ENCODE data around the gene LCN6.
"Not testable (repeated sequence)": the region's sequence is repeated elsewhere in the genome, so short reads cannot be mapped to it uniquely, and the experiment has no call there.

The LCN6 gene, protein sequence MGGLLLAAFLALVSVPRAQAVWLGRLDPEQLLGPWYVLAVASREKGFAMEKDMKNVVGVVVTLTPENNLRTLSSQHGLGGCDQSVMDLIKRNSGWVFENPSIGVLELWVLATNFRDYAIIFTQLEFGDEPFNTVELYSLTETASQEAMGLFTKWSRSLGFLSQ

DNA sequence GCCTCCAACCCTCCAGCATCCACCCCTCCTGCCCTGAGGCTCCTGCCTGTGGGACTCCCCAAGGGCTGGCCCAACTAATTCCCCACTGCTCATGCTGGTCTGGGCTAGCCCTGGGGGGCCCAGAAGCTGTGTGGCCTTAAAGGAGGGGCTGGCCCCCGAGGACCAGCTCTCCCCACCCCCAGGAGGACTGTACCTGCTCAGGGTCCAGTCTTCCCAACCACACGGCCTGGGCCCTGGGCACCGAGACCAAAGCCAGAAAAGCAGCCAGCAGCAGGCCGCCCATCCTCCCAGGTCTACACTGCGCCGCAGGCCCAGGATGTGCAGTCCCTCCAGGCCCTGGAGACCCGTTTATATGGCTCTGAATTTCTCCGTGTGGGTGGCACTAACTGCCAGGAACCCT, at the start of gene LCN6:
Gene LCN6 (minus strand): TSS at position 325 of the 400 bp plus-strand sequence. CDS start 42 bp downstream, at position 283.
- no peak for DNase-seq

DNA sequence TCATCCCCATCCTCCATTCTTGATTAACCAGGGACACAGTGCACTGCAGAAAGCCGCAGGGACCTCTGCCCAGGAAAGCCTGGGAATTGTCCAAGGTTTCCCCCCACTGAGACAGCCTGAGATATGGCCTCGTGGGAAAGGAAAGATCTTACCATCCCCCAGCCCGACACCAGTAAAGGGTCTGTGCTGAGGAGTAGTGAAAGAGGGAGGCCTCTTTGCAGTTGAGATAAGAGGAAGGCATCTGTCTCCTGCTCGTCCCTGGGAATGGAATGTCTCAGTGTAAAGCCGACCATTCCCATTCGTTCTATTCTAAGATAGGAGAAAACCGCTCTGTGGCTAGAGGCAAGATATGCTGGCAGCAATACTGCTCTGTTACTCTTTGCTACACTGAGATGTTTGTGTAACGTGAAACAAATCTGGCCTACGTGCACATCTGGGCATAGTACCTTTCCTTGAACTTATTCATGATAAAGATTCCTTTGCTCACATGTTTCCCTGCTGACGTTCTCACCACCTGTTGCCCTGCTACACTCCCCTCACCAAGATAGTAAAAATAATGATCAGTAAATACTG, 48.5 kb upstream of the LCN6 start:
- not testable (repeated sequence) for DNase-seq

DNA sequence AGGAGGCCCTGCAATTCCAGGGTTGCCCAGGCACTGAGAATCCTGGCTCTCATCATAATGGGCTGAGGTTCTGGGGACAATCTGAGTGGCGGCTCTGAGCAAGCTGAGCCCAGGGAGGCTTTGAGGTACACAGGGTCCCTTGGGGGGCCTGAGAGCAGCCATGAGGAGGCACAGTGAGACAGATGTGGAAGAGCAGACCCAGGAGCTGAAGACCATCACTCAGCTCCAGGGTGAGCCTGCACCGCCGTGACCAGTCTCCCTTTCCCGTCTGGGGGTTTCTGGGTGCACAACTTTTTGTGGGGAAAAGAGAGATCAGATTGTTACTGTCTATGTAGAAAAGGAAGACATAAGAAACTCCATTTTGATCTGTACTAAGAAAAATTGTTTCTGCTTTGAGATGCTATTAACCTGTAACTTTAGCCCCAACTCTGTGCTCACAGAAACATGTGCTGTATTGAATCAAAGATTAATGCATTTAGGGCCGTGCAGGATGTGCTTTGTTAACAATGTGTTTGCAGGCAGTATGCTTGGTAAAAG, 48.0 kb upstream of the LCN6 start, which contains the start of gene CCDC183:
Gene CCDC183 (plus strand): TSS at position 101 of the 537 bp plus-strand sequence. CDS start 60 bp downstream, at position 161.
- DNase-seq: no peak

DNA sequence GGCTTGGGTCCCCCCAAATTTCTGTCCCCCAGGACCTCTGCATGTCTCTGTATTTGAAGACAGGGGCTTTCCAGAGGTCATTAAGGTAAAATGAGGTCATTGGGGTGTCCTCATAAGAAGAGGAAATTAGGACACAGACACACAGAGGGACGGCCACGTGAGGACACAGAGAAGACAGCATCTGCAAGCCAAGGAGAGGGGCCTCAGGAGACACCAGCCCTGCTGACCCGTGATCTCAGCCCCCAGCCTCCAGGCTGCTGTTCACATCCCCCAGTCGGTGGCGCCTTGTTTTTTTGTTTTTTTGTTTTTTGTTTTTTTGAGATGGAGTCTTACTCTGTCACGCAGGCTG, 46.6 kb upstream of the LCN6 start:
- DNase-seq: no peak

DNA sequence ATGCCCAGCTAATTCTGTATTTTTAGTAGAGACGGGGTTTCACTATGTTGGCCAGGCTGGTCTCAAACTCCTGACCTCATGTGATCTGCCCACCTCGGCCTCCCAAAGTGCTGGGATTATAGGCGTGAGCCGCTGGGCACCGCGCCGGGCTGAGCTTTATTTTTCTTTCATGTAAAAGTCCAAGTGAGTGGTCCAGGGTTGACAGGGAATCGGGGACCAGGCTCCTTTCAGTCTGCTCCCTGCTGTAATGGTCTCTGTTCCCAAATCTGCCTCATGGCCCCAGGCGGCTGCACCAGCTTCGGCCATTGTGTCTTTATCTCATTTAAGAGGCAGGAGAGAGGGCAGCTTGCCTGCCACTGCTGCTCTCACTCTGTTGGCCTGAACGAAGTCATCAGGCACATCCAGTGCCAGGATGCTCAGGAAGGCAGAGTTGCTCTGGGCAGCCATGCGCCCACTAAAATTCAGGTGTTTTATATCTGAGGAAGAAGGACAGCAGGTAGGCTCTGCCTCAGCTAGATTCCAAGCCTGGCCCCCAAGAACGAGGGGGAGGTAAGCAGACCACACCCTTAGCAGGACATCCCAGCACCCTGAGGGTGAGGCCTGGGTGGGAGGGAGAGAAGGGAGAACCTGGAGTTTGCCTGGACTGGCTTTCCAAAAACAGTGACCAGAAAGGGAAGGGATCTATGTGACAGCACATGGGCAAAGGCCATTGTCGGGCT, 46.1 kb upstream of the LCN6 start:
- DNase-seq: no peak

DNA sequence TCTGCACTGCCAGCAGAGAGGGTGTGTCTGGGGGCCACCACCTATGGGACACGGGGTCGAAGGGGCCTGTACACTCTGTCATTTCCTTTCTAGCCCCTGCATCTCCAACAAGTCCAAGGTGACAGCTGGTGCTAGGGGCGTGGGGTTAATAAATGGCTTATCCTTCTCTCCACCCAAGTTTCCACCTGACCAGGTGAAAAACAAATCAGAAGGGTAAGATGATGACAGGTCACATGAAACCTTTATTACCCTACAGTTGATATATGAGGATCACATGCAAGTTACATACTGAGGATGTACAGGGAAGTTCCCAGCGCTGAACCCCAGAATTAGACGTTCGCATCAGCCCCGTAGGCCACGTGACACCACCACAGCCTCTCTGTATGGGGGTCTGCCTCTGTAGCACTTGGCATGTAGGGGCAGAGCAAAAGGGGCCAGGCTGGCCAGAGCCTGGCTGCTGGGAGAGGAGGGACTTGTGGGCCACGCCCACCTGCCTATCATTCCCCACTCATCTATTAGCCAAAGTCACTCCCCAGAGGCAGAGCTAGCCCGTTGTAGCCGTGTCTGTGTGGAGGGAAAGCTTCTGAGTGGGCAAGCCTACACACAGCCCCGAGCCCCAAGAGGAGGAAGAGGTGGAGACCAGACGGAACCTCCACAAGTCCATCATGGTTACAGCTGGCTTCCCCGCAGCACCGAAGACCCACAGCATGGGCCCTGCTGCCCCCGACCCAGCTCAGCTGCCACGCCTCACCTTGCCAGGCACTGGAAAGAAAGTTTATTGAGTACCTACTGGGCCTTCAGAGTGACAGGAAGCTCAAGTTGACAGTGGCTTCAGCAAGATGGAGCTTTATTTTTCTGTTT, 45.0 kb upstream of the LCN6 start:
- DNase-seq: no peak

DNA sequence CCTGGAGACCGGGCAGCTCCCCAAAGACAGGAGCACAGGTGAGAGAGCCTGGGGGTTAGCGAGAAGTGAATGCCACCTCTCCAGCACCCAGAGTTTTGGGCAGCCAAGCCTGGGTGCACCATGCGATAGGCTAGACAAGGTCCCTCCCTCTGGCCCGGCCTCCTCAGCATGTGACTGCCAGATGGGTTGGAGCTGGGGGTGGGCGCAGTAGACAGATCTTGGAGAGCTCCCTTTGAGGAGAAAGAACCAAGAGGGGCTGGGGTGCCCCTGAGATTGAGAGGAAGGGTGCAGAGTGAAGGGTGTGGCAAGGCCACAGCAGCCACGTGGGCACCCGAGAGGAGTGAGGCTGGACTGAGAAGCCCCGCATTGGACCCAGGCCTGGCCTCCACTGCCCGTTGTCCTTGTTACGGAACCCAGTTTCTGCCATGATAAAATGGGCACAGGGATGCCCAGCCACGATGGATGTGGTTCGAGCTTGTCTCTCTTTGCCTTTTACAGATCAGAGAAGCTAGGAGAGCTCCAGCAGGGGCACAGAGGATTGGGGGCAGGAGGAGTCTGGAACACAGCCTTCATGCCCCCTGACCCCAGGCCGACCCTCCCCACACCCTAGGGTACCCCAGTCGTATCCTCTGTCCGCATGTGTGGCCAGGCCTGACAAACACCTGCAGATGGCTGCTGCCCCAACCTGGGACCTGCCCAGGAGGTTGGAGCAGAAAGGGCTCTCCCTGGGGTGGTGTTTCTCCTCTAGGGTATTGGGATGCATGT, 44.2 kb upstream of the LCN6 start:
- DNase-seq: no peak

DNA sequence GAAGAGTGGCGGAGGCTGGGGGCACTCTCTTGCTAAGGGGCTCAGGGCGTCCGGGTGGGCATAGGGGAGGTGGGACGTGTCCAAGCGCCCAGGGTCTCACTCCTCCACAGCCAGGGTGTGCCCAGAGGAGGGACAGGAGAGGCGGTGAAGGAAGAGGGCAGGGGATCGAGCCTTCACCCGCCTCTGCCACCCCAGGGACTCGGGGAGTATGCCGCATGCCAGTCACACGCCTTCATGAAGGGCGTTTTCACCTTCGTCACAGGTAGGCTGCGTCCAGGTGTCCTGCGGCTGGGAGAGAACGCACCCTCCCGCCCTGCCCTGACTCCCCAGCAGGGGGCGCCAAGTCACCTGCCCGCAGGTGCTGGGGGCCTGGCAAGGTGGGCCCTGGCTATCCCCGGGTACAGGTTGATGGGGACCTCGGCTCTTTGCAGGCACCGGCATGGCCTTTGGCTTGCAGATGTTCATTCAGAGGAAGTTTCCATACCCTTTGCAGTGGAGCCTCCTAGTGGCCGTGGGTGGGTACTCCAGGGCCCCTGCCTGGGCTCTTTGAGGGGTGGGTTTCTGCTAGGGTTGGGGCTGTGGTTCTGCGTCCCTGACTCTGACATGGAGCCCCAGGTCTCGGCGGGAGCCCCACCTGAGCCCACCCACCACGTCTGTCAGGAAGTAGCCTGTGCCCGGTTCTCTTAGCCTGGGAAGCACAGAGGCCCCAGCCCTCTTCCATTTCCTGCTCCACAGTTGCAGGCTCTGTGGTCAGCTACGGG, 43.4 kb upstream of the LCN6 start:
- DNase-seq: peak; percentile 72

DNA sequence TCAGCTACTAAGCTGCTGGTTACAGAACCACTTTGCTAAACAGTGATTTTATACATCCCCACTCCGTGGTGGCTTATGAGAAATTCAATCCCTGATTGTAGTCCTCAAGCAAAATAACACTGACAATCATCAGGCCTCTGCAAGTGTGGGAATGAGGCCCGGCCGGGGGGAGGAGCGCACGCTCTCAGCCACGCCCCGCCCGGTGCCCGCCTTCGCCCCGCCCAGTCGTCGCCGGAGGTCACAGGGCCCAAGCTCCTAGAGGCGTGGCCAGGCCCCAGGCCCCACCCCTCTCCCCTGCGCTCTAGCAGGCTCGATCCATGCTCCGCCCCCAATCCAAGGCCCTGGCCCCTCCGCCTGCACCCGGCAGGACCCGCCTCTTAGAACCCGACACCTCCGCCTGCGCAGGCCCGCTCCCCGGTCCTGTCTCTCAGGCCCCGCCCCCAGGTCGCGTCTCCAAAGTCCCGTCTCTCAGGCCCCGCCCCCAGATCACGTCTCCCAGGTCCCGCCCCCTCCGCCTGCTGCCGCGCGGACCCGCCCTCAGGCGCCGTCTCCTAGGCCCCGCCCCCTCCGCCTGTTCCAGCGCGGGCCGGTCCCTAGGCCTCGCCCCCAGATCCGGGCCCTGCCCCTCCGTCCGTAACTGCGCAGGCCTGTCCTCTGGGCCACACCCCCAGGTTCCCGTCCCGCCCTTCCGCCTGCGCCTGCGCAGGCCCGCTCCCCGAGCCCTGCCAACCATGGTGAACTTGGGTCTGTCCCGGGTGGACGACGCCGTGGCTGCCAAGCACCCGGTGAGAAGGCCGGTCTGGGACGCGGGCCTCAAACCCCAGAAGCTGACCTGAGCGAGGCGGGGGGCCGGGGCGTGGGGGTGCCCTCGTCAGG, 42.6 kb upstream of the LCN6 start, which contains the start of gene TMEM141:
Gene TMEM141 (plus strand): TSS at position 705 of the 876 bp plus-strand sequence. CDS start 27 bp downstream, at position 732.
- peak; percentile 100 for DNase-seq

DNA sequence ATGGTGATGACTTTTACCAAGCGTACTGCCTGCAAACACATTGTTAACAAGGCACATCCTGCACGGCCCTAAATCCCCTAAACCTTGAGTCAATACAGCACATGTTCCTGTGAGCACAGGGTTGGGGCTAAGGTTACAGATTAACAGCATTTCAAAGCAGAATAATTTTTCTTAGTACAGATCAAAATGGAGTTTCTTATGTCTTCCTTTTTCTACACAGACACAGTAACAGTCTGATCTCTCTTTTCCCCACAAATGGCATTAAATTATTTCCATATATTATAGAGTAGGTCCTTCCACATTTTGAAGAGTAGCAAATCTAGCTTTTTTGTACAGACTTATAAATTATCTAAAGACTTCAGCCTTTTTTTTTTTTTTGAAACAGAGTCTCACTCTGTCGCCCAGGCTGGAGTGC, 41.2 kb upstream of the LCN6 start:
- DNase-seq: no peak

DNA sequence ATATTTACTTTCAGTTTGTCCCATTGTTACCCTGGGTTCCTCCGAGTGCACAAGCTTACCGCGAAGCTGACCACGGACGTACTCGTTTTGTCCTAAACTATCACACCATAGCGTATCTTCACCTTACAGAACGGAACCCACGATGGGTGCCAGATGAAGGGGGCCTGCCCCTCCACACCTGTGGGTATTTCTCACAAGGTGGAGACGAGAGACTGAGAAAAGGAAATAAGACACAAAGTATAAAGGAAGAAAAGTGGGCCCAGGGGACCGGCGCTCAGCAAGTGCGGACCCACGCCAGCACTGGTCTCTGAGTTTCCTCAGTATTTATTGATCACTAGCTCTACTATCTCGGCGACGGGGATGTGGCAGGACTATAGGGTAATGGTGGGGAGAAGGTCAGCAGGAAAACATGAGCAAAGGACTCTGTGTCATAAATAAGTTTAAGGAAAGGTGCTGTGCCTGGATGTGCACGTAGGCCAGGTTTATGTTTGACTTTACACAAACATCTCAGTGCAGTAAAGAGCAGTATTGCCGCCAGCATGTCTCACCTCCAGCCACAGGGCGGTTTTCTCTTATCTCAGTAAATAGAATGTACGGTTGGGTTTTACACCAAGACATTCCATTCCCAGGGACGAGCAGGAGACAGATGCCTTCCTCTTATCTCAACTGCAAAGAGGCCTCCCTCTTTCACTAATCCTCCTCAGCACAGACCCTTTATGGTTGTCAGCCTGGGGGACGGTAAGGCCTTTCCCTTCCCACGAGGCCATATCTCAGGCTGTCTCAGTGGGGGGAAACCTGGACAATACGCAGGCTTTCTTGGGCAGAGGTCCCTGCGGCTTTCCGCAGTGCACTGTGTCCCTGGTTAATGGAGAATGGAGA, 40.6 kb upstream of the LCN6 start:
- not testable (repeated sequence) for DNase-seq

DNA sequence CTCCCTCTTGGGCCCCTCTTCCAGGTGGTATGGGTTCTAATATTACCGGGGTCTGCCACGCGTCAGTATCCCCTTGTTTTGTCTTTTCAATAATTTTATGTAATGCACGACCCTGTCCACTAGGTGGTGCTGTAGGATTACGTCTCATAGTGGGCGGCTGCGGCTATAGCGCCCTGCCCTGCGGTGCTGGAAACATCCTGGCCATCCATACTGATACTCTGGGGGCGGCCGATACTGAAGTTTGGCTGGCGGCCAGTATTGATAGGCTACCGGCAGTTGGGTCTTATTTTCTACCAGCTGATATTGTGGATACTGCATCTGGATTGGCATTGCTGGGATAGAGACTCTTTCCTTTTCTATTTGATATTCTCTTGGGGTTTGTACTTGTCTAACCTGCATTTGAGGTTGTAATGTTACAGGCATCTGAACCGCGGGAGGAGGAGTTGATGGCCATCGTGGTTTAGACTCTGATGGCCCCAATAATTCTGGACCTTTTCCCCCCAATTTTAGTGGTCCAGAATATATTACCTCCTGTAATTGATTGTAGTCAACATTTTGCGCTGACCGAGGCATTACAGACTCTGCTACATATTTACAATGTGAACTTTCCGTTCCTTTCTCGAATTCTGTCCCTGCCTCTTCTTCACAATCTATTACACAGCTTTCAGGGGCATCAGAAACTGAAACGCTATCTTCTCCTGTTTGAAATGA, 39.5 kb upstream of the LCN6 start:
- DNase-seq: peak; percentile 85

DNA sequence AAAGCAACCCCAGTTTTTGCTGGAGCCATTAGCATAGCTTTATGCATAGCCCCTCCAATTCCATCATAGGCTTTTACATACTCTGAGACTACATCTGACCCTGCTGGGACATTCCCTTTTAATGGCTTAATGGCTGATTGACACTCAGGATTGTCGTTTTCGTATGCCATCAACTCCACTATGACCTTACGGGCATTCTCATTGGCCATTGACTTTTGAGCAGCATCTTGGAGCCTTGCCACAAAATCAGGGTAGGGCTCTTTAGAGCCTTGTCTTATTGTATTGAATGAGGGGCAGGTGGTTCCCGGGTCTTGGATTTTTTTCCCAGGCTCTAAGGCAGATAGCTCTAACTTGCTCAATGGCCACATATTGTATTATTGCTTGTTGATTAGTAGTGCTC, 38.7 kb upstream of the LCN6 start:
- DNase-seq: not testable (repeated sequence)

DNA sequence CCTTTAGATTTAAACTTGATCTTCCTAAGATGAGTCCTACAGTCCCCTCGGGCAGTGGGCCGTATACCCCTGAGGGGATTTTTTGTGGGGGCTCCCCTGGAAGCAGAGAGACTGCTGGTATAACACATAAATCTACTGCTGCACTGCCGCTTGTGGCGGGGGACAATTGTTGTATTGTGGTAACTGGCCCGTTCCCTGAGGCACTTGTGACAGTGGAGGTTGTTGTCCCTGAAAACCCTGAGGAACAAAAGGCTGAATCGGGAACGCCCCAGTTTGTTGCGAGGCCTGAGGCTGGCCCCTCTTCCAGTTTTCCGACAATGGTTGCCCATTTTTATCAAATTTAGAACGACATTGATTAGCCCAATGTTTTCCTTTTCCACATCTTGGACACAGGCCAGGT, 38.1 kb upstream of the LCN6 start:
- DNase-seq: no peak

DNA sequence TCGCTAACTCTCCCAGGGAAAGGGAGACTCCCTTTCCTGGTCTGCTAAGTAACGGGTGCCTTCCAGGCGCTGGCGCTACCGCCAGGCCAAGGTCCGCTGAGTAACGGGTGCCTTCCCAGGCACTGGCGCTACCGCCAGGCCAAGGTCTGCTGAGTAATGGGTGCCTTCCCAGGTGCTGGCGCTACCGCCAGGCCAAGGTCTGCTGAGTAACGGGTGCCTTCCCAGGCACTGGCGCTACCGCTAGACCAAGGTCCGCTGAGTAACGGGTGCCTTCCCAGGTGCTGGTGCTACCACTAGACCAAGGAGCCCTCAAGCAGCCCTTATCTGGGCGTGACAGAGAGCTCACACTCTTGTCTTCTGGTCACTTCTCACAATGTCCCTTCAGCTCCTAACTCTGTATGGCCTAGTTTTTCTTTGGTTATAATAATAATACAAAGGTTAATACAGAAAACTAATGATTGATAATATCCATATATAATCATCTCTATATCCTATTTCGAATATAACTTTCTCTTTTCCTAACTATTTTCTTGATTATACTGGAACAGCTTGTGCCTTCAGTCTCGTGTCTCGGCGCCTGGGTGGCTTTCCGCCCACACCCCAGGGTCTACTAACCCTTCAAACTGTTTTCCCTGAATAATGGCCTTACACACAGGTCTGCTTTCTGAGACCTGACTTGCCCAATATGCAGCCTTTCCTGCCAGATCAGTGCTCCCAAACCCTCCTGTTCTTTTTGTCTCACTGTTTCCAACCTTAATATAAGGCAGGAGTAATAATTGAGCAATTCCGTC, 37.4 kb upstream of the LCN6 start:
- not testable (repeated sequence) for DNase-seq

DNA sequence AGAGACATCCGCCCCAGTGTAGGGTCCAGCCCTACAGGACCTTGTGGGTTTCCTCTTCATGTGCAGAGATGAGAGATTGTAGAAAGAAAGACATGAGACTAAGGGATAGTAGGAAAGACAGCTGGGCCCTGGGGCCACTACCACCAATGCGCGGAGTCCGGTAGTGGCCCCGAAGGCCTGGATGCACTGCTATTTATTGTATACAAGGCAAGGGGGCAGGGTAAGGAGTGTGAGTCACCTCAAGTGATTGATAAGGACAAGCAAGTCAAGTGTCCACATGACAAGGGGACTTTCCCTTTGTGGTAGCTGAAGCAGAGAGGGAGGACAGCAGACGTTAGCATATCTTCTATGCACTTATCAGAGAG, 36.7 kb upstream of the LCN6 start:
- no peak for DNase-seq

DNA sequence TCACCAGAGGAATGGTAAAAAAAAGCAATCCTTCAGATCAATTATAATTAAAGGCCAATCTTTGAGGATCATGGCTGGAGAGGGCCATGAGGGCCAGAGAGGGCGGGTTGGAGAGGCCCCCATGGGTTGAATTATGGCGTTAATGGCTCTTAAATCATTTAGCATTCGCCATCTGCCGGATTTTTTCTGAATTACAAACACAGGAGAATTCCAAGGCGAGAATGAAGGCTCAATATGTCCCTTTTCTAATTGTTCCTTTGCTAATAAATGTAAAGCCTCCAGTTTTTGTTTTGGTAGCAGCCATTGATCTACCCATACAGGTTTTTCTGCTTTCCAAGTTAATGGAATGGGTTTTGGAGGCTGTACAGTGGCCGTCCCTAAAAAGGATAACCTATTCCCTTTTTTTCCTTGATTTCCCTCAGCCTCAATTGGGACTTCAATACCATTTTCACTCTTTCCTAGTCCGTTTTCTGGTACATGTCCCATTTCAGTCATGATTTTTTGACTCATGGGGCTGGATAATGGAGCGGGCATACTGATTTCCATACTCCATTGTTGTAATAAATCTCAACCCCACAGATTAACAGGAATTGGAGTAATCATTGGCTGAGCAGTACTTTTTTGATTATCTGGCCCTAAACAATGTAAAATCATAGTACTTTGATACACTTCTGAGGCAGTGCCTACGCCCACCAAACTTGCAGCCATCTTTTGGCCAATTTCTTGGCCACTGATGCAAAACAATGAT, 36.1 kb upstream of the LCN6 start:
- DNase-seq: no peak
